ENCODE data around the gene ZNF320.
"Not testable (repeated sequence)": the region's sequence is repeated elsewhere in the genome, so short reads cannot be mapped to it uniquely, and the experiment has no call there.

The ZNF320 gene

DNA sequence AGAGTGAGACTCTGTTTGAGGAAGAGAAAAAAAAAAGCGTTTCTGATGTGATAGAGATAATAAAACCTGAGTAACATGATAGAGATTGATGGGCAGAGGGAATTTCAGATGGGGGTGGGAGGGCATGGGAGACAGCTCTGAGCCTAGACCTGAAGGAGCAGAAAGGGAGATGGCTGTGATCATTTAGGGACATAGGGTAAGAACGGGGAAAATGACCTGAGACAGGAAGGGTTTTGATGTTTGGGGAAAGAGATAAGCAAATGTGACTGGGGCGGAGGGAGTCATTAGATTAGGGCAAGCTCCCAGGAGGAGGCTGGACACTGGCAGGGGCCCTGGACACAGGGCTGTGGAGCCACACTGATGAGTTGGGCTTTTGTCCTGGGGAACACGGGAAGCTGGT, 6.1 kb downstream of the ZNF320 start:
- Histone ChIP-seq H3K9ac (ENCODE audit: low read length) (no peak overlapping the region), H3K27me3 (ENCODE audit: low read depth, low read length) (no peaks in the 10 kb centered on the region), H2AFZ (ENCODE audit: low read depth, low read length) (no peak overlapping the region), H3K36me3 (replicated peaks; ENCODE audit: low read depth, low read length) (peaks cover 64% of the 10 kb centered on the region), H3K27ac (ENCODE audit: low read length) (no peak overlapping the region), H3K4me1 (ENCODE audit: low read length) (peaks cover 5% of the 10 kb centered on the region; the same call in 1 of the 2 replicates), H4K20me1 (ENCODE audit: insufficient read depth, low read length) (peaks cover 30% of the 10 kb centered on the region), H3K4me2 (ENCODE audit: low read length) (no peak overlapping the region), H3K9me3 (ENCODE audit: insufficient read depth, low read length) (0 out of 2 replicates have a peak, but pooled peaks cover 3% of the 10 kb centered on the region), H3K79me2 (ENCODE audit: low read length) (peaks cover 60% of the 10 kb centered on the region), H3K4me3 (ENCODE audit: low read length) (no peak overlapping the region)
- no peak for TF ChIP-seq EZH2phosphoT487 (IDR thresholded peaks at IDR 0.05; ENCODE audit: low read depth)
- TF ChIP-seq, protein P1, sequence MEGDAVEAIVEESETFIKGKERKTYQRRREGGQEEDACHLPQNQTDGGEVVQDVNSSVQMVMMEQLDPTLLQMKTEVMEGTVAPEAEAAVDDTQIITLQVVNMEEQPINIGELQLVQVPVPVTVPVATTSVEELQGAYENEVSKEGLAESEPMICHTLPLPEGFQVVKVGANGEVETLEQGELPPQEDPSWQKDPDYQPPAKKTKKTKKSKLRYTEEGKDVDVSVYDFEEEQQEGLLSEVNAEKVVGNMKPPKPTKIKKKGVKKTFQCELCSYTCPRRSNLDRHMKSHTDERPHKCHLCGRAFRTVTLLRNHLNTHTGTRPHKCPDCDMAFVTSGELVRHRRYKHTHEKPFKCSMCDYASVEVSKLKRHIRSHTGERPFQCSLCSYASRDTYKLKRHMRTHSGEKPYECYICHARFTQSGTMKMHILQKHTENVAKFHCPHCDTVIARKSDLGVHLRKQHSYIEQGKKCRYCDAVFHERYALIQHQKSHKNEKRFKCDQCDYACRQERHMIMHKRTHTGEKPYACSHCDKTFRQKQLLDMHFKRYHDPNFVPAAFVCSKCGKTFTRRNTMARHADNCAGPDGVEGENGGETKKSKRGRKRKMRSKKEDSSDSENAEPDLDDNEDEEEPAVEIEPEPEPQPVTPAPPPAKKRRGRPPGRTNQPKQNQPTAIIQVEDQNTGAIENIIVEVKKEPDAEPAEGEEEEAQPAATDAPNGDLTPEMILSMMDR (IDR thresholded peaks at IDR 0.05; ENCODE audit: low read depth, low read length) = no peak

DNA sequence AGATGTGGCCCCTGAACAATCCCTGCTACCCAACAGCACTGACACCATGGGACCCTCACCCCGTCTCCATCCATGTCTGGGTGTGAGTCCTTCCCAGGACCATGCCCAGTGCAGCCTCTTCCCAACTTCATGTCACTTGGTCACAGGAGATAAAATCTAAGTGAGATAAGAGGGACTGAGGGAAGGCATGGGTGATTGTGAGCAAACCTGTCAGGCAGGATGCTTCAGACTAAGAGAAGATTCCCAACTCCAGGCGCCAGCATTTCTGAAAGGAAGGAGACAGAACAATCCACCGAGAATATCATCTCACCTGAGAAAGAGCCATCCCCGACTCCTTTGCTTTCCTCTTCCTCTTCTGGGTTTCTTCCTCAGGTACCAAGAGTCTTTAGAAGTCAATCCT, 7.5 kb downstream of the ZNF320 start:
- no peak overlapping the region for H3K9ac ChIP-seq (ENCODE audit: low read length)
- peaks cover 30% of the 10 kb centered on the region for H4K20me1 ChIP-seq (ENCODE audit: insufficient read depth, low read length)
- no peaks in the 10 kb centered on the region for H3K4me1 ChIP-seq (ENCODE audit: low read length)
- no peak for TF ChIP-seq EZH2phosphoT487 (IDR thresholded peaks at IDR 0.05; ENCODE audit: low read depth)
- TF ChIP-seq, protein P1 (IDR thresholded peaks at IDR 0.05; ENCODE audit: low read depth, low read length) = no peak
- no peaks in the 10 kb centered on the region for H3K27me3 ChIP-seq (ENCODE audit: low read depth, low read length)
- peaks cover 51% of the 10 kb centered on the region for H3K79me2 ChIP-seq (ENCODE audit: low read length)
- H3K27ac ChIP-seq (ENCODE audit: low read length) = no peak overlapping the region
- no peak overlapping the region for H2AFZ ChIP-seq (ENCODE audit: low read depth, low read length)
- H3K36me3 ChIP-seq (replicated peaks; ENCODE audit: low read depth, low read length) = peaks cover 68% of the 10 kb centered on the region
- H3K4me3 ChIP-seq (ENCODE audit: low read length) = no peak overlapping the region
- no peak overlapping the region for H3K4me2 ChIP-seq (ENCODE audit: low read length)
- 0 out of 2 replicates have a peak, but pooled peaks cover 5% of the 10 kb centered on the region for H3K9me3 ChIP-seq (ENCODE audit: insufficient read depth, low read length)

DNA sequence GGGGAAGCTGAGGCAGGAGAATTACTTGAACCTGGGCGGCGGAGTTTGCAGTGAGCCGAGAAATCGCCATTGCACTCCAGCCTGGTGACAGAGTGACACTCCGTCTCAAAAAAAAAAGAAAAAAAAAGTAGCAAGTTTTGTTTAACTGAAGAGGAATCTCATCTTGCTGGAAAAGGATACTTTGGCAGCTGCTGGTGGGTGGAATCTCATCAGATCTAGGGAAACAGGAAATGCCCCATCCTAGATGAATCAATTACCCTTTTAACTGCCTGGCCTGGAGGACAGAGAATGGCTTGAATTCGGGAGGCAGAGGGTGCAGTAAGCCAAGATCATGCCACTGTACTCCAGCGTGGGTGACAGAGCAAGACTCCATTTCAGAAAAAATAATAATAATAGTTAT, 8.4 kb downstream of the ZNF320 start:
- Histone ChIP-seq H3K27ac (ENCODE audit: low read length) (no peak overlapping the region), H3K4me2 (ENCODE audit: low read length) (no peak overlapping the region), H3K79me2 (ENCODE audit: low read length) (peaks cover 47% of the 10 kb centered on the region), H4K20me1 (ENCODE audit: insufficient read depth, low read length) (peaks cover 24% of the 10 kb centered on the region), H3K4me1 (ENCODE audit: low read length) (no peaks in the 10 kb centered on the region), H3K9me3 (ENCODE audit: insufficient read depth, low read length) (peaks cover 7% of the 10 kb centered on the region; the same call in 1 of the 2 replicates), H3K36me3 (replicated peaks; ENCODE audit: low read depth, low read length) (peaks cover 69% of the 10 kb centered on the region), H3K27me3 (ENCODE audit: low read depth, low read length) (no peaks in the 10 kb centered on the region), H3K9ac (ENCODE audit: low read length) (no peak overlapping the region), H3K4me3 (ENCODE audit: low read length) (no peak overlapping the region), H2AFZ (ENCODE audit: low read depth, low read length) (no peak overlapping the region)
- no peak for TF ChIP-seq EZH2phosphoT487 (IDR thresholded peaks at IDR 0.05; ENCODE audit: low read depth)
- TF ChIP-seq, protein P1 (IDR thresholded peaks at IDR 0.05; ENCODE audit: low read depth, low read length) = no peak

DNA sequence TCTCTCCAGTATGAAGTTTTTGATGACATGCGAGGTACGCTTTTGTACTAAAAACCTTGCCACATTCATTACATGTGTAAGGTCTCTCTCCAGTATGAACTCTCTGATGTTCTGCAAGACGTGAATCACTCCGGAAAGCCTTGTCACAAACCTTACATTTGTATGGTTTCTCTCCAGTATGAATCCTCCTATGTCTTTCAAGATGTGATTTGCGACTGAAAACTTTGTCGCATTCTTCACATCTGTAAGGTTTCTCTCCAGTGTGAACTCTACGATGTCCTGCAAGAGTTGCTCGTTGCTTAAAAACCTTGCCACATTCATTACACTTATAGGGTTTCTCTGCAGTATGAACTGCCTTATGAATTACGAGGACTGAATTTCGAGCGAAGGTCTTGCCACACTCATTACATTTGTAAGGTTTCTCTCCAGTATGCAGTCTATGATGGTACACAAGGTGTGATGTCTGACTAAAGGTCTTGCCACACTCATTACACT, 16.5 kb downstream of the ZNF320 start:
- Histone ChIP-seq H3K79me2 (ENCODE audit: low read length) (peaks cover 12% of the 10 kb centered on the region; the same call in 1 of the 2 replicates), H3K9me3 (ENCODE audit: insufficient read depth, low read length) (peaks cover 43% of the 10 kb centered on the region; the same call in 1 of the 2 replicates), H3K36me3 (replicated peaks; ENCODE audit: low read depth, low read length) (peaks cover 86% of the 10 kb centered on the region), H3K27me3 (ENCODE audit: low read depth, low read length) (no peaks in the 10 kb centered on the region), H3K4me2 (ENCODE audit: low read length) (no peak overlapping the region), H4K20me1 (ENCODE audit: insufficient read depth, low read length) (no peaks in the 10 kb centered on the region), H3K4me1 (ENCODE audit: low read length) (no peaks in the 10 kb centered on the region), H3K9ac (ENCODE audit: low read length) (no peak overlapping the region), H3K4me3 (ENCODE audit: low read length) (no peak overlapping the region), H3K27ac (ENCODE audit: low read length) (no peak overlapping the region), H2AFZ (ENCODE audit: low read depth, low read length) (no peak overlapping the region)
- no peak for TF ChIP-seq EZH2phosphoT487 (IDR thresholded peaks at IDR 0.05; ENCODE audit: low read depth)
- TF ChIP-seq, protein P1 (IDR thresholded peaks at IDR 0.05; ENCODE audit: low read depth, low read length) = no peak

DNA sequence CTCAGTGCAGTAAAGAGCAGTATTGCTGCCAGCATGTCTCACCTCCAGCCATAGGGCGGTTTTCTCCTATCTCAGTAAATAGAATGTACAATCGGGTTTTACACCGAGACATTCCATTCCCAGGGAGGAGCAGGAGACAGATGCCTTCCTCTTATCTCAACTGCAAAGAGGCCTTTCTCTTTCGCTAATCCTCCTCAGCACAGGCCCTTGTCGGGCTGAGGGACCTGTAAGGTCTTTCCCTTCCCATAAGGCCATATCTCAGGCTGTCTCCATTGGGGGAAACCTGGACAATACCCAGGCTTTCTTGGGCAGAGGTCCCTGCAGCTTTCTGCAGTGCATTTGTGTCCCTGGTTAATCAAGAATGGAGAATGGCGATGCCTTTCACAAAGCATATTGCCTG, 24.4 kb downstream of the ZNF320 start:
- not testable (repeated sequence) for H3K27ac ChIP-seq (ENCODE audit: low read length); H3K4me1 ChIP-seq (ENCODE audit: low read length); H3K27me3 ChIP-seq (ENCODE audit: low read depth, low read length); H2AFZ ChIP-seq (ENCODE audit: low read depth, low read length); H3K4me3 ChIP-seq (ENCODE audit: low read length); H3K9me3 ChIP-seq (ENCODE audit: insufficient read depth, low read length); H3K9ac ChIP-seq (ENCODE audit: low read length); H4K20me1 ChIP-seq (ENCODE audit: insufficient read depth, low read length); H3K79me2 ChIP-seq (ENCODE audit: low read length); H3K4me2 ChIP-seq (ENCODE audit: low read length)
- H3K36me3 ChIP-seq (replicated peaks; ENCODE audit: low read depth, low read length) = peaks cover 12% of the 10 kb centered on the region
